Trophoblast cell (in vitro differentiated cells and primary cell): ENCODE results near the gene APPBP2.

Experiments
- DNase-seq, 2 donors: peaks; one replicate each; pipeline ENCODE4 v3.0.0-alpha.2; 2016
- H2AFZ ChIP-seq: 2 replicates; pipeline ENCODE4 v1.6.1; 2013; ENCODE audit warnings: low read length, moderate library complexity, mild to moderate bottlenecking; ENCODE audit not compliant: insufficient read depth, poor library complexity
- H2AK5ac ChIP-seq: 2 replicates; pipeline ENCODE4 v1.6.1; 2013; ENCODE audit warnings: mild to moderate bottlenecking, low read length
- H2BK120ac ChIP-seq: 2 replicates; pipeline ENCODE4 v1.6.1; 2013; ENCODE audit warnings: low read length, mild to moderate bottlenecking, moderate library complexity; ENCODE audit not compliant: insufficient read depth, poor library complexity
- H2BK12ac ChIP-seq: 2 replicates; pipeline ENCODE4 v1.6.1; 2013; ENCODE audit warnings: mild to moderate bottlenecking, low read length, moderate library complexity
- H2BK5ac ChIP-seq: 2 replicates; pipeline ENCODE4 v1.6.1; 2013; ENCODE audit warnings: low read length, low read depth, moderate library complexity, mild to moderate bottlenecking; ENCODE audit not compliant: poor library complexity
- H3K14ac ChIP-seq: 2 replicates; pipeline ENCODE4 v1.6.1; 2013; ENCODE audit warnings: mild to moderate bottlenecking, low read length
- H3K18ac ChIP-seq: 2 replicates; pipeline ENCODE4 v1.6.1; 2013; ENCODE audit warnings: mild to moderate bottlenecking, low read length
- H3K23ac ChIP-seq: 2 replicates; pipeline ENCODE4 v1.6.1; 2013; ENCODE audit warnings: low read length
- H3K27ac ChIP-seq: 2 replicates; pipeline ENCODE4 v1.5.1; 2013; ENCODE audit warnings: low read depth, mild to moderate bottlenecking, inconsistent platforms, low read length, moderate library complexity
- H3K27me3 ChIP-seq: 2 replicates; pipeline ENCODE4 v1.6.1; 2013; ENCODE audit warnings: inconsistent platforms, mild to moderate bottlenecking, low read length, moderate library complexity; ENCODE audit not compliant: insufficient read depth
- H3K36me3 ChIP-seq, 2 experiments: 1 replicate in 1 of 2; 2 replicates in 1 of 2; pipeline ENCODE4 v1.6.1; 2013; ENCODE audit warnings: low read length in 2 of 2, mild to moderate bottlenecking in 2 of 2, moderate library complexity in 1 of 2; ENCODE audit not compliant: insufficient read depth in 2 of 2, control insufficient read depth in 1 of 2
- H3K4ac ChIP-seq: 2 replicates; pipeline ENCODE4 v1.6.1; 2013; ENCODE audit warnings: low read depth, mild to moderate bottlenecking, low read length, moderate library complexity
- H3K4me1 ChIP-seq, 2 experiments: 1 replicate in 1 of 2; 2 replicates in 1 of 2; pipeline ENCODE4 v1.6.1; 2013; ENCODE audit warnings: low read length in 2 of 2, mild to moderate bottlenecking in 2 of 2, moderate library complexity in 1 of 2; ENCODE audit not compliant: insufficient read depth in 2 of 2, control insufficient read depth in 1 of 2
- H3K4me2 ChIP-seq: 2 replicates; pipeline ENCODE4 v1.6.1; 2013; ENCODE audit warnings: inconsistent platforms, mild to moderate bottlenecking, low read length, moderate library complexity
- H3K4me3 ChIP-seq: 2 replicates; pipeline ENCODE4 v1.5.1; 2013; ENCODE audit warnings: mild to moderate bottlenecking, low read depth, low read length, inconsistent platforms
- H3K79me1 ChIP-seq: one replicate; pipeline ENCODE4 v1.6.1; 2013; ENCODE audit warnings: low read length
- H3K79me2 ChIP-seq: 2 replicates; pipeline ENCODE4 v1.6.1; 2013; ENCODE audit warnings: low read length, mild to moderate bottlenecking; ENCODE audit not compliant: control insufficient read depth, insufficient read depth, poor library complexity
- H3K9ac ChIP-seq: 2 replicates; pipeline ENCODE4 v1.6.1; 2013; ENCODE audit warnings: mild to moderate bottlenecking, low read length
- H3K9me3 ChIP-seq: 2 replicates; pipeline ENCODE4 v1.6.1; 2013; ENCODE audit warnings: low read depth, mild to moderate bottlenecking, control low read depth, inconsistent platforms, low read length; ENCODE audit not compliant: insufficient read depth
- H4K12ac ChIP-seq: 2 replicates; pipeline ENCODE4 v1.6.1; 2013; ENCODE audit warnings: low read depth, mild to moderate bottlenecking, low read length, moderate library complexity
- H4K8ac ChIP-seq: 2 replicates; pipeline ENCODE4 v1.6.1; 2013; ENCODE audit warnings: low read depth, mild to moderate bottlenecking, low read length, moderate library complexity
- H4K91ac ChIP-seq: one replicate; pipeline ENCODE4 v1.6.1; 2013; ENCODE audit warnings: low read depth, mild to moderate bottlenecking, low read length, moderate library complexity
- WGBS: extraction: QIAGEN DNeasy Blood & Tissue Kit; methylation state at CpG from one replicate; pipeline ENCODE4 v1.1.7; 2013; ENCODE audit warnings: missing lambda C conversion rate; ENCODE audit not compliant: insufficient read length, insufficient coverage; ENCODE audit errors: extremely low coverage; 5-methylcytosine and 5-hydroxymethylcytosine counted together

The APPBP2 gene

GRCh38 chr17:60464343-60464742 is 61.7 kb downstream of the APPBP2 start:
- Histone ChIP-seq H3K9me3 (no peaks in the 10 kb centered on the region), H2BK5ac (no peak overlapping the region), H3K9ac (no peak overlapping the region), H2BK12ac (no peak overlapping the region), H2AK5ac (no peak overlapping the region), H2BK120ac (no peak overlapping the region), H3K79me1 (no peaks in the 10 kb centered on the region), H4K8ac (no peak overlapping the region), H3K4ac (no peak overlapping the region), H4K91ac (no peak overlapping the region), H3K36me3 (peaks cover 23 to 26% of the 10 kb centered on the region in 2 experiments), H4K12ac (no peak overlapping the region), H3K23ac (no peak overlapping the region), H3K27ac (no peak overlapping the region), H3K4me3 (no peak overlapping the region), H3K4me2 (no peak overlapping the region), H3K14ac (no peak overlapping the region), H3K27me3 (no peaks in the 10 kb centered on the region), H2AFZ (no peak overlapping the region), H3K18ac (no peak overlapping the region), H3K4me1 (no peaks in the 10 kb centered on the region), H3K79me2 (no peaks in the 10 kb centered on the region)
- WGBS: no CpG with 5 or more reads among the region's 1 CpG
- DNase-seq: no peak

- Histone ChIP-seq H3K79me1 (no peaks in the 10 kb centered on the region), H3K14ac (no peak overlapping the region), H2AFZ (no peak overlapping the region), H3K18ac (no peak overlapping the region), H3K36me3 (peaks cover 24 to 25% of the 10 kb centered on the region in 2 experiments), H3K27ac (no peak overlapping the region), H3K23ac (no peak overlapping the region), H3K9me3 (no peaks in the 10 kb centered on the region), H3K27me3 (no peaks in the 10 kb centered on the region), H2BK12ac (no peak overlapping the region), H3K4me3 (no peak overlapping the region), H4K12ac (no peak overlapping the region), H2BK120ac (no peak overlapping the region), H3K9ac (no peak overlapping the region), H3K4me2 (no peak overlapping the region), H2AK5ac (no peak overlapping the region), H3K4me1 (no peaks in the 10 kb centered on the region), H2BK5ac (no peak overlapping the region), H4K91ac (no peak overlapping the region), H4K8ac (no peak overlapping the region), H3K79me2 (no peaks in the 10 kb centered on the region), H3K4ac (no peak overlapping the region)
- no peak for DNase-seq
- WGBS: no CpG with 5 or more reads among the region's 4 CpGs
These were observed 62.7 kb downstream of the APPBP2 start for GRCh38 chr17:60463157-60463835.

GRCh38 chr17:60461584-60461983 is 64.5 kb downstream of the APPBP2 start:
- Histone ChIP-seq H3K4me3 (no peak overlapping the region), H3K27ac (no peak overlapping the region), H3K79me2 (no peaks in the 10 kb centered on the region), H3K4me1 (no peaks in the 10 kb centered on the region), H2BK120ac (no peak overlapping the region), H3K36me3 (peaks cover 29 to 31% of the 10 kb centered on the region in 2 experiments), H3K18ac (no peak overlapping the region), H4K91ac (no peak overlapping the region), H3K4me2 (no peak overlapping the region), H3K9me3 (no peaks in the 10 kb centered on the region), H3K27me3 (no peaks in the 10 kb centered on the region), H3K14ac (no peak overlapping the region), H3K79me1 (no peaks in the 10 kb centered on the region), H4K12ac (no peak overlapping the region), H2BK12ac (no peak overlapping the region), H3K23ac (no peak overlapping the region), H2BK5ac (no peak overlapping the region), H2AFZ (no peak overlapping the region), H3K4ac (no peak overlapping the region), H3K9ac (no peak overlapping the region), H2AK5ac (no peak overlapping the region), H4K8ac (no peak overlapping the region)
- DNase-seq: no peak
- WGBS: no CpG with 5 or more reads among the region's 1 CpG

GRCh38 chr17:60457148-60457547 is 68.9 kb downstream of the APPBP2 start:
- no peak overlapping the region for H3K23ac ChIP-seq
- H3K4me2 ChIP-seq: no peak overlapping the region
- no peaks in the 10 kb centered on the region for H3K27me3 ChIP-seq
- WGBS: no CpG with 5 or more reads among the region's 2 CpGs
- H3K4me1 ChIP-seq: no peaks in the 10 kb centered on the region
- H3K79me1 ChIP-seq: no peaks in the 10 kb centered on the region
- H4K91ac ChIP-seq: no peak overlapping the region
- no peak overlapping the region for H3K9ac ChIP-seq
- H2AK5ac ChIP-seq: no peak overlapping the region
- no peak overlapping the region for H2BK120ac ChIP-seq
- H3K27ac ChIP-seq: no peak overlapping the region
- no peak overlapping the region for H2AFZ ChIP-seq
- H4K8ac ChIP-seq: no peak overlapping the region
- H3K4me3 ChIP-seq: no peak overlapping the region
- no peak overlapping the region for H2BK12ac ChIP-seq
- H4K12ac ChIP-seq: no peak overlapping the region
- H3K36me3 ChIP-seq: peaks cover 30 to 32% of the 10 kb centered on the region in 2 experiments
- no peak overlapping the region for H2BK5ac ChIP-seq
- no peak overlapping the region for H3K18ac ChIP-seq
- no peaks in the 10 kb centered on the region for H3K9me3 ChIP-seq
- DNase-seq: no peak
- no peaks in the 10 kb centered on the region for H3K79me2 ChIP-seq
- H3K4ac ChIP-seq: no peak overlapping the region
- no peak overlapping the region for H3K14ac ChIP-seq
